SK-N-SH treated with all-trans-retinoic acid at 6 μM for 48 hours (cell line): ENCODE data around the gene CCT6B.

Experiments used
- ATAC-seq: fragments of 200-7000 bp; cut with Tn5 transposase; 3 replicates; pipeline ENCODE4 v1.9.1; 2020; ENCODE audit warnings: mild to moderate bottlenecking, moderate library complexity
- ARNTL ChIP-seq: fragments of 450-650 bp; formaldehyde crosslinking; IDR thresholded peaks from 2 replicates; pipeline ENCODE4 v1.5.0; 2020; ENCODE audit warnings: low read depth, mild to moderate bottlenecking, moderate library complexity, borderline replicate concordance
- BACH2 ChIP-seq: fragments of 250-450 bp; sonication (Bioruptor Pico); IDR thresholded peaks from 2 replicates; pipeline ENCODE4 v1.9.0; 2021; ENCODE audit warnings: mild to moderate bottlenecking, borderline replicate concordance
- CSDC2 ChIP-seq: fragments of 250-450 bp; sonication (Bioruptor Pico); IDR thresholded peaks from 2 replicates; pipeline ENCODE4 v1.5.0; 2020; ENCODE audit warnings: mild to moderate bottlenecking, moderate library complexity
- ESRRG ChIP-seq: fragments of 250-450 bp; sonication (Bioruptor Pico); IDR thresholded peaks from 2 replicates; pipeline ENCODE4 v1.6.1; 2021; ENCODE audit warnings: mild to moderate bottlenecking
- GLIS3 ChIP-seq: fragments of 250-450 bp; sonication (Bioruptor Pico); IDR thresholded peaks from 2 replicates; pipeline ENCODE4 v1.5.0; 2020; ENCODE audit warnings: mild to moderate bottlenecking, moderate library complexity
- ISL1 ChIP-seq: fragments of 250-450 bp; sonication (Bioruptor Pico); IDR thresholded peaks from 2 replicates; pipeline ENCODE4 v2.1.2; 2022; ENCODE audit warnings: mild to moderate bottlenecking, moderate library complexity
- OSR1 ChIP-seq: fragments of 250-450 bp; sonication (Bioruptor Pico); IDR thresholded peaks from 2 replicates; pipeline ENCODE4 v1.8.0; 2022; ENCODE audit warnings: moderate library complexity, mild to moderate bottlenecking, inconsistent platforms
- PPARA ChIP-seq: fragments of 250-450 bp; sonication (Bioruptor Pico); IDR thresholded peaks from 2 replicates; pipeline ENCODE4 v1.5.0; 2020; ENCODE audit warnings: mild to moderate bottlenecking, borderline replicate concordance
- SNAI2 ChIP-seq: fragments of 250-450 bp; sonication (Bioruptor Pico); IDR thresholded peaks from 2 replicates; pipeline ENCODE4 v1.5.0; 2020; ENCODE audit warnings: mild to moderate bottlenecking, moderate library complexity
- TCF4 ChIP-seq: fragments of 250-450 bp; sonication (Bioruptor Pico); IDR thresholded peaks from 2 replicates; pipeline ENCODE4 v1.8.0; 2021; ENCODE audit warnings: mild to moderate bottlenecking, moderate library complexity, borderline replicate concordance
- TOX ChIP-seq: fragments of 250-450 bp; sonication (Bioruptor Pico); IDR thresholded peaks from 2 replicates; pipeline ENCODE4 v1.8.0; 2021; ENCODE audit warnings: mild to moderate bottlenecking, moderate library complexity, borderline replicate concordance
- ZC3H10 ChIP-seq: fragments of 250-450 bp; sonication (Bioruptor Pico); IDR thresholded peaks from 2 replicates; pipeline ENCODE4 v1.5.1; 2021; ENCODE audit warnings: mild to moderate bottlenecking, moderate library complexity
- ZFP3 ChIP-seq: fragments of 250-450 bp; sonication (Bioruptor Pico); IDR thresholded peaks from 2 replicates; pipeline ENCODE4 v1.5.0; 2020; ENCODE audit warnings: mild to moderate bottlenecking, moderate library complexity
- ZFP30 ChIP-seq: fragments of 450-650 bp; formaldehyde crosslinking; IDR thresholded peaks from 2 replicates; pipeline ENCODE4 v1.5.0; 2022; ENCODE audit warnings: mild to moderate bottlenecking, moderate library complexity
- ZNF70 ChIP-seq: fragments of 450-650 bp; formaldehyde crosslinking; IDR thresholded peaks from 2 replicates; pipeline ENCODE4 v1.5.0; 2020; ENCODE audit warnings: mild to moderate bottlenecking, moderate library complexity
- ZNF8 ChIP-seq: fragments of 450-650 bp; formaldehyde crosslinking; IDR thresholded peaks from 2 replicates; pipeline ENCODE4 v1.5.0; 2020; ENCODE audit warnings: mild to moderate bottlenecking, moderate library complexity
- TF ChIP-seq, protein P1 (sequence below): fragments of 250-450 bp; sonication (Bioruptor Pico); IDR thresholded peaks from 2 replicates; pipeline ENCODE4 v1.5.1; 2020; ENCODE audit warnings: low read depth, mild to moderate bottlenecking, moderate library complexity
- TF ChIP-seq, protein P2 (sequence below): fragments of 250-450 bp; sonication (Bioruptor Pico); IDR thresholded peaks from 2 replicates; pipeline ENCODE4 v1.8.0; 2021; ENCODE audit warnings: low read depth, mild to moderate bottlenecking, moderate library complexity, borderline replicate concordance
- TF ChIP-seq, protein P3 (sequence below): fragments of 250-450 bp; sonication (Bioruptor Pico); IDR thresholded peaks from 2 replicates; pipeline ENCODE4 v1.8.0; 2020; ENCODE audit warnings: mild to moderate bottlenecking, moderate library complexity, borderline replicate concordance
- TF ChIP-seq, protein P4 (sequence below): fragments of 250-450 bp; sonication (Bioruptor Pico); IDR thresholded peaks from 2 replicates; pipeline ENCODE4 v1.5.0; 2020; ENCODE audit warnings: mild to moderate bottlenecking, moderate library complexity

Gene CCT6B

DNA sequence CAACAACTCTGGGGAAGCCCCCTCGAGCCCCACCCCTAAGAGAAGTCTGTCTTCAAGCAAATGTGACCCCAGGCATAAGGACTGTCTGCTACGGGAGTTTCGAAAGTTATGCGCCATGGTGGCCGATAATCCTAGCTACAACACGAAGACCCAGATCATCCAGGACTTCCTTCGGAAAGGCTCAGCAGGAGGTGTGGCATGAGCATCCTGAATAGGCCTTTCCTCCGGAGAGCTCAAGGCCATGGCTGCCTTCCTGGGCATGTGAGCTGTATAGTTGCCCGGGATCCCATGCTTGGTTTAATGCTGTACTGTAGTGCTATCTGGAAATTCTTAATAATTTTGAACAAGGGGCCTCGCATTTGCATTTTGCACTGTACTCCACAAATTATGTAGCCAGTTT, 28.2 kb upstream of the CCT6B start:
- no peak for ATAC-seq
- TF ChIP-seq BACH2 (CRISPR knock-in tag) (no peak), ZNF70 (CRISPR knock-in tag) (no peak), ZNF8 (CRISPR knock-in tag) (no peak), PPARA (CRISPR knock-in tag) (no peak), ARNTL (CRISPR knock-in tag) (no peak), ZFP30 (CRISPR knock-in tag) (no peak), TCF4 (CRISPR knock-in tag) (no peak), SNAI2 (CRISPR knock-in tag) (no peak), ESRRG (CRISPR knock-in tag) (no peak), ZC3H10 (CRISPR knock-in tag) (no peak), ISL1 (CRISPR knock-in tag) (no peak), OSR1 (CRISPR knock-in tag) (no peak), ZFP3 (CRISPR knock-in tag) (no peak), CSDC2 (CRISPR knock-in tag) (no peak)
- TF ChIP-seq, protein P1, sequence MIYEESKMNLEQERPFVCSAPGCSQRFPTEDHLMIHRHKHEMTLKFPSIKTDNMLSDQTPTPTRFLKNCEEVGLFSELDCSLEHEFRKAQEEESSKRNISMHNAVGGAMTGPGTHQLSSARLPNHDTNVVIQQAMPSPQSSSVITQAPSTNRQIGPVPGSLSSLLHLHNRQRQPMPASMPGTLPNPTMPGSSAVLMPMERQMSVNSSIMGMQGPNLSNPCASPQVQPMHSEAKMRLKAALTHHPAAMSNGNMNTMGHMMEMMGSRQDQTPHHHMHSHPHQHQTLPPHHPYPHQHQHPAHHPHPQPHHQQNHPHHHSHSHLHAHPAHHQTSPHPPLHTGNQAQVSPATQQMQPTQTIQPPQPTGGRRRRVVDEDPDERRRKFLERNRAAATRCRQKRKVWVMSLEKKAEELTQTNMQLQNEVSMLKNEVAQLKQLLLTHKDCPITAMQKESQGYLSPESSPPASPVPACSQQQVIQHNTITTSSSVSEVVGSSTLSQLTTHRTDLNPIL (CRISPR knock-in tag): no peak
- TF ChIP-seq, protein P2, sequence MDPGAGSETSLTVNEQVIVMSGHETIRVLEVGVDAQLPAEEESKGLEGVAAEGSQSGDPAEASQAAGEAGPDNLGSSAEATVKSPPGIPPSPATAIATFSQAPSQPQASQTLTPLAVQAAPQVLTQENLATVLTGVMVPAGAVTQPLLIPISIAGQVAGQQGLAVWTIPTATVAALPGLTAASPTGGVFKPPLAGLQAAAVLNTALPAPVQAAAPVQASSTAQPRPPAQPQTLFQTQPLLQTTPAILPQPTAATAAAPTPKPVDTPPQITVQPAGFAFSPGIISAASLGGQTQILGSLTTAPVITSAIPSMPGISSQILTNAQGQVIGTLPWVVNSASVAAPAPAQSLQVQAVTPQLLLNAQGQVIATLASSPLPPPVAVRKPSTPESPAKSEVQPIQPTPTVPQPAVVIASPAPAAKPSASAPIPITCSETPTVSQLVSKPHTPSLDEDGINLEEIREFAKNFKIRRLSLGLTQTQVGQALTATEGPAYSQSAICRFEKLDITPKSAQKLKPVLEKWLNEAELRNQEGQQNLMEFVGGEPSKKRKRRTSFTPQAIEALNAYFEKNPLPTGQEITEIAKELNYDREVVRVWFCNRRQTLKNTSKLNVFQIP (CRISPR knock-in tag): no peak
- TF ChIP-seq, protein P3, sequence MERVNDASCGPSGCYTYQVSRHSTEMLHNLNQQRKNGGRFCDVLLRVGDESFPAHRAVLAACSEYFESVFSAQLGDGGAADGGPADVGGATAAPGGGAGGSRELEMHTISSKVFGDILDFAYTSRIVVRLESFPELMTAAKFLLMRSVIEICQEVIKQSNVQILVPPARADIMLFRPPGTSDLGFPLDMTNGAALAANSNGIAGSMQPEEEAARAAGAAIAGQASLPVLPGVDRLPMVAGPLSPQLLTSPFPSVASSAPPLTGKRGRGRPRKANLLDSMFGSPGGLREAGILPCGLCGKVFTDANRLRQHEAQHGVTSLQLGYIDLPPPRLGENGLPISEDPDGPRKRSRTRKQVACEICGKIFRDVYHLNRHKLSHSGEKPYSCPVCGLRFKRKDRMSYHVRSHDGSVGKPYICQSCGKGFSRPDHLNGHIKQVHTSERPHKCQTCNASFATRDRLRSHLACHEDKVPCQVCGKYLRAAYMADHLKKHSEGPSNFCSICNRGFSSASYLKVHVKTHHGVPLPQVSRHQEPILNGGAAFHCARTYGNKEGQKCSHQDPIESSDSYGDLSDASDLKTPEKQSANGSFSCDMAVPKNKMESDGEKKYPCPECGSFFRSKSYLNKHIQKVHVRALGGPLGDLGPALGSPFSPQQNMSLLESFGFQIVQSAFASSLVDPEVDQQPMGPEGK (CRISPR knock-in tag): no peak
- TF ChIP-seq, protein P4, sequence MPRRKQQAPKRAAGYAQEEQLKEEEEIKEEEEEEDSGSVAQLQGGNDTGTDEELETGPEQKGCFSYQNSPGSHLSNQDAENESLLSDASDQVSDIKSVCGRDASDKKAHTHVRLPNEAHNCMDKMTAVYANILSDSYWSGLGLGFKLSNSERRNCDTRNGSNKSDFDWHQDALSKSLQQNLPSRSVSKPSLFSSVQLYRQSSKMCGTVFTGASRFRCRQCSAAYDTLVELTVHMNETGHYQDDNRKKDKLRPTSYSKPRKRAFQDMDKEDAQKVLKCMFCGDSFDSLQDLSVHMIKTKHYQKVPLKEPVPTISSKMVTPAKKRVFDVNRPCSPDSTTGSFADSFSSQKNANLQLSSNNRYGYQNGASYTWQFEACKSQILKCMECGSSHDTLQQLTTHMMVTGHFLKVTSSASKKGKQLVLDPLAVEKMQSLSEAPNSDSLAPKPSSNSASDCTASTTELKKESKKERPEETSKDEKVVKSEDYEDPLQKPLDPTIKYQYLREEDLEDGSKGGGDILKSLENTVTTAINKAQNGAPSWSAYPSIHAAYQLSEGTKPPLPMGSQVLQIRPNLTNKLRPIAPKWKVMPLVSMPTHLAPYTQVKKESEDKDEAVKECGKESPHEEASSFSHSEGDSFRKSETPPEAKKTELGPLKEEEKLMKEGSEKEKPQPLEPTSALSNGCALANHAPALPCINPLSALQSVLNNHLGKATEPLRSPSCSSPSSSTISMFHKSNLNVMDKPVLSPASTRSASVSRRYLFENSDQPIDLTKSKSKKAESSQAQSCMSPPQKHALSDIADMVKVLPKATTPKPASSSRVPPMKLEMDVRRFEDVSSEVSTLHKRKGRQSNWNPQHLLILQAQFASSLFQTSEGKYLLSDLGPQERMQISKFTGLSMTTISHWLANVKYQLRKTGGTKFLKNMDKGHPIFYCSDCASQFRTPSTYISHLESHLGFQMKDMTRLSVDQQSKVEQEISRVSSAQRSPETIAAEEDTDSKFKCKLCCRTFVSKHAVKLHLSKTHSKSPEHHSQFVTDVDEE: no peak

DNA sequence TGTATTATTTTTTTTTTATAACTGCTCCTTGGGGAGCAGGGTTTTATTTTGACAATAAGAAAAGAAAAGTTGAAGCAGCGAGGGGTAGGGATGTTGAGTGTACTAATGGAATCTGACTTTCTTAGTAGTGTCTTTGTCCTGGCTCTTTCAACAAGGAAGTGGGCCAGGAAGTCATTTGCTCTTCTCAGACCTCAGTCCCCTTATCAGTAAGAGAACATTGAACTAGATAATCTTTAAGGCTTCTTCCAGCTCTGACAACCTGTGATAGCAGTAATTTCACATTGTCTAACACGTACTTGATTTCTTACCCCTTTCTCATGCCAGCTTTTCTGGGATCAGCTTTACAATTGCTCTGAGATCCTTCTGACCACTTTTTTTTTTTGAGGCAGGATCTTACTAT, 27.4 kb upstream of the CCT6B start:
- TF ChIP-seq CSDC2 (CRISPR knock-in tag) (no peak), ZFP30 (CRISPR knock-in tag) (no peak), ZFP3 (CRISPR knock-in tag) (no peak), BACH2 (CRISPR knock-in tag) (no peak), TOX (CRISPR knock-in tag) (no peak), PPARA (CRISPR knock-in tag) (no peak), SNAI2 (CRISPR knock-in tag) (no peak), ISL1 (CRISPR knock-in tag) (no peak), GLIS3 (CRISPR knock-in tag) (no peak), ZC3H10 (CRISPR knock-in tag) (no peak)
- no peak for ATAC-seq

DNA sequence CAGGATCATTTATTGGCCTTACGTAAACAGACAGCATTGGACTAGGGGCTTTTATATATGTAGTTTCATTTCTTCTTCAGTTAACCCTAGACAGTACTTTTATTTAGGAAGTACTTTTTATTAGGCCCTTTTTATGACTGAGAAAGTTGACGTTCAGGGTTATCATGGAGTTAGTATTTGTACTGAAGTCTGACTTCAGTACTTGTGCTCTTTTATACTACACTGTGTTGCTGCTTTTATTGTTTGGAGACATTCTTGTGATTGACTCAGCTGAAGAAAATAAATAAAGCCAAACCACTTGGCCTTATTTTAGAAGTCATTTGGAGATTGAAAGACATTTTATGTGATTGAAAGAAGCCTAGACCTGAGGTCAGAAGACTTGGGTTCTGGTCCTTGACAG, 26.0 kb upstream of the CCT6B start:
- TF ChIP-seq ISL1 (CRISPR knock-in tag): no peak
- TF ChIP-seq GLIS3 (CRISPR knock-in tag): no peak
- no peak for TF ChIP-seq TCF4 (CRISPR knock-in tag)
- no peak for TF ChIP-seq TOX (CRISPR knock-in tag)
- TF ChIP-seq ZFP3 (CRISPR knock-in tag): no peak
- TF ChIP-seq, protein P4: no peak
- ATAC-seq: no peak
